ENCODE results near the gene LCN1.
"Not testable (repeated sequence)": the region's sequence is repeated elsewhere in the genome, so short reads cannot be mapped to it uniquely, and the experiment has no call there.

Gene LCN1

DNA sequence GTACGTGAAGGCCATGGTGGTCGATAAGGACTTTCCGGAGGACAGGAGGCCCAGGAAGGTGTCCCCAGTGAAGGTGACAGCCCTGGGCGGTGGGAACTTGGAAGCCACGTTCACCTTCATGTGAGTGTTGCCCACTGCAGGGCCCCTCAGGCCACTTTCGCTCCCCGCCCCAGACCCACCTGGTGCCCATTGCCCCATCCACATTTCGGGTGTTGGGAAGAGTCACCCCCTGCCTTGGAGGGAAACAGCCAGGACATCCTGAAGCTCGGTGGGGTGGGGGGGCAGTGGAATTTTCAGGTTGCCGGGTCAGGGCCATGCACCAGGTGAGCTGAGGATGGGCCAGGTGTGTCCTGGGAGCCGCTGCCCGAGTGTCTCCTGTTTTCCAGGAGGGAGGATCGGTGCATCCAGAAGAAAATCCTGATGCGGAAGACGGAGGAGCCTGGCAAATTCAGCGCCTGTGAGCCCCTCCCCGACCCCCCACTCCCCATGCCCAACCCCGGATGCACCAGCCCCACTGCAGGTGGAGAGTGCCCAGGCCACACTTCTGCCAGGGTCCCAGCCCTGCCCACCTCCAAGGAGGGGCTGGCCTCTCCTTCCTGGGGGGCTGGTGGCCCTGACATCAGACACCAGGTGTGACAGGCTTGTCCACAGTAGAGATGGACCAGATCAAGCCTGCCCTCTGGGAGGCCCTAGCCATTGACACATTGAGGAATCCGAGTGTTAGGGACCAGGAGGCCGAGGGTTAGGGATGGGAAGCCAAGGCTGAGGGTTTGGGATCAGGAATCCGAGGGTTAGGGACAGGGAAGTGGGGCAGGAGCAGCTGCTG, 25.8 kb downstream of the LCN1 start:
- H3K4me1 ChIP-seq (ENCODE audit: low read length), result not testable (repeated sequence)

GRCh38 chr9:135547756-135548736, 26.8 kb downstream of the LCN1 start:
- Histone ChIP-seq H3K9ac (ENCODE audit: low read length) (no peak overlapping the region), H4K20me1 (ENCODE audit: insufficient read depth, low read length) (no peaks in the 10 kb centered on the region), H3K4me2 (ENCODE audit: low read depth, low read length) (no peak overlapping the region), H3K36me3 (replicated peaks; ENCODE audit: insufficient read depth, low read length) (no peaks in the 10 kb centered on the region), H2AFZ (ENCODE audit: low read length) (no peak overlapping the region), H3K79me2 (ENCODE audit: low read length) (no peaks in the 10 kb centered on the region), H3K27ac (ENCODE audit: low read length) (no peak overlapping the region), H3K9me2 (replicated peaks; ENCODE audit: insufficient read depth, low read length) (no peaks in the 10 kb centered on the region), H3K4me3 (ENCODE audit: low read length) (no peak overlapping the region), H3K4me1 (ENCODE audit: low read length) (no peaks in the 10 kb centered on the region), H3K27me3 (replicated peaks; ENCODE audit: insufficient read depth, low read length) (peaks cover 27% of the 10 kb centered on the region), H3K9me3 (replicated peaks; ENCODE audit: insufficient read depth, low read length) (no peaks in the 10 kb centered on the region), H3F3A (ENCODE audit: insufficient read depth, low read length) (no peaks in the 10 kb centered on the region)
- TF ChIP-seq EZH2 (optimal IDR thresholded peaks at IDR 0.05; ENCODE audit: low read depth, low read length) (no peak), CTCF (IDR thresholded peaks at IDR 0.05; ENCODE audit: low read length) (no peak), EZH2phosphoT487 (IDR thresholded peaks at IDR 0.05; ENCODE audit: low read length) (no peak)
- DNase-seq, result no peak

More for the DNA sequence above, 25.8 kb downstream of the LCN1 start:
- H3K36me3 ChIP-seq (replicated peaks; ENCODE audit: insufficient read depth, low read length); H3F3A ChIP-seq (ENCODE audit: insufficient read depth, low read length); H3K79me2 ChIP-seq (ENCODE audit: low read length); H3K9me3 ChIP-seq (replicated peaks; ENCODE audit: insufficient read depth, low read length); H3K4me2 ChIP-seq (ENCODE audit: low read depth, low read length); H4K20me1 ChIP-seq (ENCODE audit: insufficient read depth, low read length); H3K9me2 ChIP-seq (replicated peaks; ENCODE audit: insufficient read depth, low read length); H2AFZ ChIP-seq (ENCODE audit: low read length); H3K9ac ChIP-seq (ENCODE audit: low read length); H3K27ac ChIP-seq (ENCODE audit: low read length); DNase-seq; H3K4me3 ChIP-seq (ENCODE audit: low read length): not testable (repeated sequence)
- H3K27me3 ChIP-seq (replicated peaks; ENCODE audit: insufficient read depth, low read length), result peaks cover 37% of the 10 kb centered on the region

GRCh38 chr9:135549478-135550343, 28.5 kb downstream of the LCN1 start:
- H3K9me2 ChIP-seq (replicated peaks; ENCODE audit: insufficient read depth, low read length); H3K4me2 ChIP-seq (ENCODE audit: low read depth, low read length); H2AFZ ChIP-seq (ENCODE audit: low read length); H3K9me3 ChIP-seq (replicated peaks; ENCODE audit: insufficient read depth, low read length); H3K4me1 ChIP-seq (ENCODE audit: low read length); H4K20me1 ChIP-seq (ENCODE audit: insufficient read depth, low read length); H3K79me2 ChIP-seq (ENCODE audit: low read length); H3K9ac ChIP-seq (ENCODE audit: low read length); DNase-seq; H3K27ac ChIP-seq (ENCODE audit: low read length); H3K36me3 ChIP-seq (replicated peaks; ENCODE audit: insufficient read depth, low read length); H3K4me3 ChIP-seq (ENCODE audit: low read length); H3F3A ChIP-seq (ENCODE audit: insufficient read depth, low read length): not testable (repeated sequence)
- peaks cover 25% of the 10 kb centered on the region for H3K27me3 ChIP-seq (replicated peaks; ENCODE audit: insufficient read depth, low read length)

GRCh38 chr9:135550344-135550918, 29.2 kb downstream of the LCN1 start:
- no peaks in the 10 kb centered on the region for H3K9me3 ChIP-seq (replicated peaks; ENCODE audit: insufficient read depth, low read length)
- H3K36me3 ChIP-seq (replicated peaks; ENCODE audit: insufficient read depth, low read length), result no peaks in the 10 kb centered on the region
- no peaks in the 10 kb centered on the region for H3K4me1 ChIP-seq (ENCODE audit: low read length)
- no peaks in the 10 kb centered on the region for H3F3A ChIP-seq (ENCODE audit: insufficient read depth, low read length)
- no peak overlapping the region for H3K4me2 ChIP-seq (ENCODE audit: low read depth, low read length)
- no peak for DNase-seq
- no peak overlapping the region for H3K9ac ChIP-seq (ENCODE audit: low read length)
- H4K20me1 ChIP-seq (ENCODE audit: insufficient read depth, low read length), result no peaks in the 10 kb centered on the region
- no peak overlapping the region for H2AFZ ChIP-seq (ENCODE audit: low read length)
- H3K27ac ChIP-seq (ENCODE audit: low read length), result no peak overlapping the region
- H3K9me2 ChIP-seq (replicated peaks; ENCODE audit: insufficient read depth, low read length), result no peaks in the 10 kb centered on the region
- H3K27me3 ChIP-seq (replicated peaks; ENCODE audit: insufficient read depth, low read length), result peaks cover 25% of the 10 kb centered on the region
- H3K79me2 ChIP-seq (ENCODE audit: low read length), result no peaks in the 10 kb centered on the region
- TF ChIP-seq EZH2 (optimal IDR thresholded peaks at IDR 0.05; ENCODE audit: low read depth, low read length), result no peak
- no peak overlapping the region for H3K4me3 ChIP-seq (ENCODE audit: low read length)

Measured in MM.1S (cell line).